Fibroblast of pulmonary artery (primary cell): ENCODE results near the gene EPHB1.
"Not testable (repeated sequence)": the region's sequence is repeated elsewhere in the genome, so short reads cannot be mapped to it uniquely, and the experiment has no call there.

Experiments
- DNase-seq: peaks from one replicate; pipeline ENCODE4 v3.0.0-alpha.2; 2010; ENCODE audit warnings: low read depth
- H3K4me3 ChIP-seq: replicated peaks from 2 replicates; pipeline ENCODE4 v1.5.1; 2011; ENCODE audit warnings: low read depth, mild to moderate bottlenecking, control low read depth, low read length, moderate library complexity
- TF ChIP-seq, protein P1 (sequence below): IDR thresholded peaks from 2 replicates; pipeline ENCODE4 v1.5.1; 2011; ENCODE audit warnings: mild to moderate bottlenecking, control low read depth, low read length, inconsistent platforms; ENCODE audit errors: missing control alignments

The EPHB1 gene

DNA sequence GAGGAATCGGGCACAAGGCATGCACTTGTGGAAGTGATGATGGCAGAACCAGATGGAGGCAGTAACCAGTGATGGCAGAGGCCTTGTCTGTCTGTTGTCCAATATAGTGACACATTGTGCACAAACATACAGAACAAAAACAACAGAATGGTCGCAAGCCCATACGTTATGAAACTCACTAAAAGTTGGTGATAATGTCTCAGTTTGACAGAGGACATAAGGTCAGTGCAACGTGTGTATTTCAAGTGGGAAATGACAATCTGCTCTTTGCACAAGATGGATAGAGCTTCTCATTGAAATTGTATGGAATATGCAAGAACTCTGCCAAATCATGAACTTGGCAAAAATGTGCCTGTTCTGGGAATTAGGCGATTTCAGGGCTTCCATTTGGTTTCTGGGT lies 169.2 kb downstream of the EPHB1 start:
- no peak overlapping the region for H3K4me3 ChIP-seq
- no peak for DNase-seq
- TF ChIP-seq, protein P1, sequence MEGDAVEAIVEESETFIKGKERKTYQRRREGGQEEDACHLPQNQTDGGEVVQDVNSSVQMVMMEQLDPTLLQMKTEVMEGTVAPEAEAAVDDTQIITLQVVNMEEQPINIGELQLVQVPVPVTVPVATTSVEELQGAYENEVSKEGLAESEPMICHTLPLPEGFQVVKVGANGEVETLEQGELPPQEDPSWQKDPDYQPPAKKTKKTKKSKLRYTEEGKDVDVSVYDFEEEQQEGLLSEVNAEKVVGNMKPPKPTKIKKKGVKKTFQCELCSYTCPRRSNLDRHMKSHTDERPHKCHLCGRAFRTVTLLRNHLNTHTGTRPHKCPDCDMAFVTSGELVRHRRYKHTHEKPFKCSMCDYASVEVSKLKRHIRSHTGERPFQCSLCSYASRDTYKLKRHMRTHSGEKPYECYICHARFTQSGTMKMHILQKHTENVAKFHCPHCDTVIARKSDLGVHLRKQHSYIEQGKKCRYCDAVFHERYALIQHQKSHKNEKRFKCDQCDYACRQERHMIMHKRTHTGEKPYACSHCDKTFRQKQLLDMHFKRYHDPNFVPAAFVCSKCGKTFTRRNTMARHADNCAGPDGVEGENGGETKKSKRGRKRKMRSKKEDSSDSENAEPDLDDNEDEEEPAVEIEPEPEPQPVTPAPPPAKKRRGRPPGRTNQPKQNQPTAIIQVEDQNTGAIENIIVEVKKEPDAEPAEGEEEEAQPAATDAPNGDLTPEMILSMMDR = no peak

DNA sequence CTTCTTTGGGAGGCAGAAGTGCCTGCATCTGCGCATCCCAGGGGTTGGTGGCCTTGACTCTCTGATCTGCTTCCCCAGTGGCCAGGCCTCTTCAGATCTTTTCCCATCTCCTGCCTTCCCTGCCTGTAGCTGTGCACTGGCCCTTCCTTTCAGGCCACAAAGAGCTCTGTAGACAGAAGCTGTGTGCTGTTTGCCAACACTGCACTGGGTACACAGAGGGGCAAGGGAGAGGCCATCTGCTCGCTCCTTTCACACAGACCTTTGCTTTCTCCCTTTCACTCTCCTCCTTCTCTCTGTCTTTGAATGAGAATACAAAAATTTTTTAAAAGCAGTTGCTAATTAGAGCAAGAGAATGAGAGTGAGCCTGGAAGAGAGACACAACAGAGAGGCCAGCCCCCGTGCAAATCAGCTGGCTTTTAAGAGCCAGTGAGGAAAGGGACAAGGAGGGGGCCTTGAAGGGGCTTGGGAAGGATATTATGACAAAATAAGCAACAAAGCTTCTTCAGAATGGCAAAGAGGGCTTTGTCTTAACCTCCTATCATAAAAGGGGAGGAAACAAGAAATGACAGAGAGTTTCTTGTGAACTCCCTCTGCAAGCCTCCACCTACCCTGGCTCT lies 170.9 kb downstream of the EPHB1 start:
- no peak overlapping the region for H3K4me3 ChIP-seq
- TF ChIP-seq, protein P1 = no peak
- no peak for DNase-seq

DNA sequence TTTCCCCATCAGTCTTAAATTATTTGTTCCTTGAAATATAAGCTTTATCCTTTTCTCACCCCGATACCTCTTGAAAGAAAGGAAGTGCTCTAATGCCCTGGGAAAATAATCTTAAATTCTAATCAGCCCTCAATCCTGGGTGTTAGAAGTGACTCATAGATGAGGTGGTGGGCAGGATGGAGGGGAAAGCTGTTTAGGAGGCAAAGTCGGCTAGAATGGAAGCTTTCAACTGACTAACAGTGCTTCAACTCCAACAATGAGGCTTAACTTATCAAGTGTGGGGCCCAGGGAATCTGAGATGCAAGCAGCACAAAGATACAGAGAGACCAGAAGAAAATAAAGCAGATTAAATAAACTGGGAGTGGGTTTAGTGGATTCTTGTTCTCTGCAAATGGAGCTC lies 175.8 kb downstream of the EPHB1 start:
- no peak for DNase-seq
- TF ChIP-seq, protein P1 = no peak
- no peak overlapping the region for H3K4me3 ChIP-seq

DNA sequence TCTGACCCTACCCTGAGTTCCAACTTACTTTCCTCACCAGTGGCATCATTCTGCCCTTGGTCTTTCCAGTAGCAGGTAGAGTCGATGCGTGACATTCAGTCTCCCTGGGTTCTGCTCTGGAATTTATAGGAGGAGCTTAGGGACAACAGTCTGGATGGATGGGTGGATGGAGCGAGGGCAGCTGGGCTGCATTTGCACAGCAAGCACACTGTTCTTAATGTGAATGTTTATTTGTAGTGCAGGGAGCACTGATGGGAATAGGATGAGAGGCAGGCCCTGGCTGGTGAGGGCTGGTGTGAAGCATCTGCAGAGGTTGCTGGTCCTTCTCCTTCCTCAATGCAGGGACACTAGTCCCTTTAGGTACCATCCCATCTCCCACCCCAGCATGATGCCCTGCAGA lies 176.2 kb downstream of the EPHB1 start:
- H3K4me3 ChIP-seq = no peak overlapping the region
- TF ChIP-seq, protein P1 = no peak
- no peak for DNase-seq

DNA sequence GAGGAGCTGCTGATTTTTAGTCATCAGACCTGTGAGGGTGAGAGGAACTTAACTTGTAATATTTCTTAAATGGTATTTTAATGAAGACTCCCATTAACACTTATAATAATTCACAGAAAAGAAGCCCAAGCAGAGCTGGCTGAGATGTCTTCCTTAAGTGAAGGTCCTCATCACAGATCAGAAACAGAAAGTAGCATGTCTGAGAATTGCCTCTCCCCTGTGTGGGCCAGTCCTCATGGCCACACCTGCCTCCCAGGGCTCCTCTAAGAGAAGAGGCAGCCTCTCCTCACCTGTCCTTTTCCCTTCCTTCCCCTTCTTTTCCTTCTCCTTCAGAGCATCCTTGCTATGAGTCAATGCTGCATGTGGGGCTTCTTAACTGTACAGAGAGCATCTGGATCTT lies 176.8 kb downstream of the EPHB1 start:
- not testable (repeated sequence) for DNase-seq, H3K4me3 ChIP-seq

DNA sequence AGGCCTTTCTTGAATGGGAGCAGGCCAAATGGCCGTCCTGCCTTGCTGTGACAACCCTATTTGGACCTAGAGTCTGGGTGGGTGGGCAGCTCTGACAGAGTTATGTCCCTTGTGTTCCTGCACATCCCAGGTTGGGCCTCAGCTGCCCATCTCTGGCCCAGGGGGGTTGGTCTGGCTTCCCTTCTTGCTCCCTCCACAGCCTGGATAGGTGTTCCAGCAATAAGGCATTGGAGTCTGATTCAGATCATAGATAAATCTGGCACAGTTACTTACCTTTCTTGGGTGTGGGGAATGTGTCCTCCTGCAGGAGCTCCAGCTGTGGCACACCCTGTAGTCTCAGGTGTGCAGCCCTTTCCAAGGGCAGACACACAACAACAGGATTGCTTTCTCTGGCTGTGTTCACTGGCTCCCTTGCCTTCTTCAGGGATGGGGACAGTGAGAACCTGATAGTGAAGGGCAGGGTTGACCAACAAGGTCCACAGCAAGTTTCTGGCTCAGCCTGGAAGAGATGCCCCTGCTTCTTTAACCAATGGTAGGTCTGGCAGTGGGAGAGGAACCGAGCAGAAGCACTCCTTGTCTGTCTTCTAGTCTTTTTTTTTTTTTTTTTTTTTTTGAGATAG lies 177.9 kb downstream of the EPHB1 start:
- no peak overlapping the region for H3K4me3 ChIP-seq
- no peak for DNase-seq
- TF ChIP-seq, protein P1 = no peak

DNA sequence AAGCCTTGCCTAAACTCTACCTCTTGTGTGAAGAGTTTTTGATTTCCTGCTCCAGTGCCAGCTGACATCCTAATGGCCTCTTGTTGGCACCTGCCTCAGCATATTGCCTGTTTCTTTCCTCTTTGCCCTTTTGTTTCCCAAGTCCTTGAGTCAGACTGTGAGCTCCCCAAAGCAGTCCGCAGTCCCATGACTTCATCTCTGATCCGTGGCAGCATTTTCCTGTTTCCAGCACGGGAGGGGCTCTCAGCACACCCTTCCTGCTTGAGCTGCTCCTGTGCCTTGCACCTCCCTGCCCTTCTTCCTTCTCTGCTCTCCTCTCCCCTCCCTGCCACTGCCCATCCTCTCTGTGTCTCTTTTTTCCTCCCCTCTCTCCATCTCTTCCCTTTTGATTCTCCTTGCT lies 179.6 kb downstream of the EPHB1 start:
- no peak overlapping the region for H3K4me3 ChIP-seq
- TF ChIP-seq, protein P1 = no peak
- DNase-seq = no peak
